Activated CD8-positive, alpha-beta memory T cell treated with anti-CD3 and anti-CD28 coated beads, Interleukin-2, amount 50 U/mL, for 48 hours (primary cell): ENCODE measurements around the gene MST1.

ENCODE experiments used
- DNase-seq: peaks from one replicate; pipeline ENCODE4 v3.0.0-alpha.2; 2020

Gene MST1

DNA sequence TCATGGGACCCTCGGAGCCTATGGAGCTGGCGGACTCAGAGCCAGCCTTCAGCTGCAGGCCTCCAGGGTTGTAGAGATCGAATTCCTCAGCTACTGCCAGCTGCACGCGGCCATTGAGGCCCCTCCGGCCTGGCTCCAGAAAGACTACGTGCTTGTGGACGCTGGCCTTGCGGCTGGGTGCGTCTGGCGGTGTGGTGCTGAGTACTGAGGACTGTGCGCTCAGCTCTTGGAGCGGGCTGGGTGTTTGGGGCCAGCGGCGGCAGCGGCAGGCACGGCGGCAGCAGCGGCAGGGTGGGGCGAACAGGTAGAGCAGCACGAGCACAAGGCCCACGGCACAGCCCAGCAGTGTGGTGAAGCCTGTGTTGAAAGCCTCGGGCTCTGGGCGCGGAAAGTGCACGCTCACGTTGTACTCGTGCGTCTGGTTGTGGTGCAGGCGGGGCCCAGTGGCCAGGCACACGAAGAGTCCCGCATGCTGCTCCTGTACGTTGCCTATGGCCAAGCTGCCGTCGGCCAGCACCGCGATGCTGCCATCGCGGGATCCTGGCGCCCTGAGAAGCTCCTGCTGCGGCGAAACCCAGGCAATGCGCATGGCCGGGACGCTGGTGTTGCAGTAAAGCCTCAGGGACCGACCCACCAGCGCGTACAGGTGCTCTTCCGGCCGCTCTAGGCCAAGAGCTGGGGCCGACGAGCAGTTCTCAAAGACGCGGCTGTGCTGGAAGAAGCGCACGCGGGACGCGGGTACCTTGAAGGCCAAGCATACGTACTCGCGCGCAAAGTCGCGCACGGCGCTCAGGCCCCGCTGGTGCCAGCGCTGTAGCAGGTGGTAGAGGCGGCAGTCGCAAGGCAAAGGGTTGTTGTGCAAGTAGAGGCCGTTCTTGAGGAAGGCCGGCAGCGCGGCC is 28.9 kb upstream of the MST1 start:
- no peak for DNase-seq

DNA sequence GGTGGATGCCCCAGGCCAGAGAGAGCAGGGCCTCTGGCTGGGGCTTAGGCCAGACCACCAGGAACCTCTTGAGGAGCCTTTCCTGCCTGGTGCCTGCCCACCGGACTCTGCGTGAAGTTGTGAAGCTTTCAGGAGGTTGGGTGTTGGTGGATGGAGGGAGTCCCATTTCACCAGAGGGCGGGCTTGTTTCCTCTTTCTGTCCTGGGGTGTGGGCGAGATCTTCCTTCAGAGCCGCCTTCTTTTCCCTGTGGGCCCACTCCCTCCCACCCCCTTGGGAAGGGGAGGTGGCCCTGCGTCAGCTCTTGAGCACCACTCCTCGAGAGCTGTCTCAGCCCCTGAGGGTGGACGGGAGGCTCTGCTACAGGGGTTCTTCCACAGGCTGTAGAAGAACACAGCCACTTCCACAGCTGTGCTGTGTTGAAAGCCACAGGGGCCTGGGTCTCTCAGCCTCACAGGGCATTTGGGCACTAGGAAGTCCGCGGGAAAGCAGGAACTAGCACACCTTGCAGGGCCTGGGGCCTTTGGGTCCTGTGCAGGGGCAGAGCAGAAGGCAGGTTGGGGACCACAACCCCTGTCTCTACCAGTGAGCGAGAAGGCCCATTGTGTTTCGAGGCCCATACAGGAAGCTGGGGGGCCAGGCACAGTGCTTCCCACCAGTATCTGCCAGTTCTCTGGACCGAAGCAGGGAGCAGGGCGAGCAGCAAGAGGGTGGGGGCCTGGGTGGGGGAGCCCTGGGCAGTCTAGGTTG is 28.1 kb upstream of the MST1 start:
- DNase-seq: no peak

DNA sequence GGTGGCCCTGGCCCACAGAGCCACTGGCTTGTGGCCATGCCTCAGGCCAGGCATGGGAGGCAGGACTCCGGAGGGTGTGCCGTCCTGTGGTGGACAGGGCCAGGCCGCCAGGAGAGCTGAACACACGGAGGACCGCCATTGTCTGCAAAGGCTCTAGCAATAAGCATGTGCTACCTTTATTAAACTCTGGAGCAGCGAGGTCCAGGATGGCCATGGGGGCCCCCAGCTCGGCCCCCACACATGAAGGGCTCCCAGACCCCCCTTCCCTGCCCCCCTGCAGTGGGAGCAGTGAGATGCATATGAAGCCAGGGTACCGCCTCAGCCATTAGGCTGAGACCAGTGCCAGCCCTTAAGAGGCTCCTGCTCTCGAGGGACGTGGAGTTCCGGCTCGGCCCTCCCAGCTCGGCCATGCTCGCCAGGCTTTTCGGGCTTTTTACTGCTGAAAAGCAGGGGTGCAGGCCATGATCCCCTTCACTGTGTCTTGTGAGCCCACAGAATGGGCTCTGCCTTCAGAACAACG is 27.5 kb upstream of the MST1 start:
- no peak for DNase-seq

DNA sequence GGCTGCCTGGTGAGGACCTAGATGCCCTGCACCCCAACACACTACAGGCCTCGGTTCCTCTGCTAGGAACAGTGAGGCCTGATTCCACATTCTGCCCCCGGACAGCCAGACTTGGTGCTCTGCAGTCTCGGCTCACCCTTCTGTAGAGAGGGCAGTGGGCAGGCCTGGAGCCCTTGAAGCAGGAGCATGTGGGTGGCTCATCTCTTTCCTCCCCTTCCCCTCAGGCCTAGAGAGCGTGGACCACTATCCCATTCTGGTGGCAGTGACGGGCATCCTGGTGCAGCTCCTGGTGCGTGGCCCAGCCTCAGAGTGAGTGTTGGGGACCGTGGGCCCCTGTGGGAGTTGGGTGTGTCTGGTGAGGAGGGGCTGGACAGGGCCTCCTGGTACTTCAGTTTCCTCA is 26.9 kb upstream of the MST1 start:
- no peak for DNase-seq

DNA sequence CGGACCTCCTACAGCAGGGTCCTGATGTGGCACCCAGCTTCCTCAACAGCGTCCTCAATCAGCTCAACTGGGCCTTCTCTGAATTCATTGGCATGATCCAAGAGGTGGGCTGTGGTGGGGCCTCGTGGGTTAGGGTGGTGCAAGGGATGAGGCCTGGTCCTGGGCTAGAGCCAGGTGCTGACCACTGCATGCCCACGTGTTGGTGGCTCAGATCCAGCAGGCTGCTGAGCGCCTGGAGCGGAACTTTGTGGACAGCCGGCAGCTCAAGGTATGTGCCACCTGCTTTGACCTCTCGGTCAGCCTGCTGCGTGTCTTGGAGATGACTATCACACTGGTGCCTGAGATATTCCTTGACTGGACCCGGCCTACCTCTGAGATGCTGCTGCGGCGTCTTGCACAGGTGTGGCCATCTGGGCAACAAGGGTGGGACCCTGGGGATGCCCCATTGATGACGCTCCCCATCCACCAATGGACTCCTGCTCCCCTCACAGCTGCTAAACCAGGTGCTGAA is 26.4 kb upstream of the MST1 start:
- no peak for DNase-seq

DNA sequence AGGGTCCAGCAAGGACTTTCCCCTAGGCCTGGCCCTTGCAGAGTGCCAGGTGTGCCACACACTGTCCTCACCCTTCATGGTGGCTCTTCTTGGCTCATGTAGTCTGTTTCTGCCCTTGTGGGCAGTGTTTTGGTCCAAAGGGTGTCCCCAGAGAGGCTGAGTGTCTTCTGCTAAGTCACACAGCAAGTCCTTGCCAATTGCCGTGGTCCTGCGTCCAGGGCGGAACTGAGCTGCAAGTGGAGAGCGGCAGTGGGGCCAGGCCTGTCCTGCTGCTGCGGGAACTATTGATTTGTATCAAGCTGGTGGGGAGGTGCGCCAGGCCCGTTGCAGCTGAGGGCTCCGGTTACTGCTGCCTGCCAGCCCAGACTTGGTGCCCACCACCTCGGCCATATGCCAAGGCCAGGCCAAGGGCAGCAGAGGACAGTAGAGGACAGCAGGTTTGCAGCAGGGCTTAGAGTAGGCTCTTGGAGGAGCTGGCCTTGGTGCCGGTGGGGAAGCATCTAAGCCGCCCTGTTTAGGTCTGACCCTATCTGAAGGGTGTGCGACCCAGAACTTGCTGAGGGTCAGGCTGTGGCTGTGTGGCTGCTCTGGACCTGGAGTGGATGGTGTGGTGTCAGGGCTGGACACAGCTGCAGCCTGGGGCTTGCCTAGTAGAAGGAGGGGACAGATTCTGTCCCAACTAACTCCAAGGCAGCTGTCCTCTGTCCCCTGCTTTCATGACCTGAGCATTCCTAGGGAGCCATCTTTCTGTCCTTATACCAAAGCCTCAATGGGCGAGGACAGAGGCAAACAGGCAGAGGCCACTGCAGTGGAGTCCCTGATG is 25.7 kb upstream of the MST1 start:
- no peak for DNase-seq

DNA sequence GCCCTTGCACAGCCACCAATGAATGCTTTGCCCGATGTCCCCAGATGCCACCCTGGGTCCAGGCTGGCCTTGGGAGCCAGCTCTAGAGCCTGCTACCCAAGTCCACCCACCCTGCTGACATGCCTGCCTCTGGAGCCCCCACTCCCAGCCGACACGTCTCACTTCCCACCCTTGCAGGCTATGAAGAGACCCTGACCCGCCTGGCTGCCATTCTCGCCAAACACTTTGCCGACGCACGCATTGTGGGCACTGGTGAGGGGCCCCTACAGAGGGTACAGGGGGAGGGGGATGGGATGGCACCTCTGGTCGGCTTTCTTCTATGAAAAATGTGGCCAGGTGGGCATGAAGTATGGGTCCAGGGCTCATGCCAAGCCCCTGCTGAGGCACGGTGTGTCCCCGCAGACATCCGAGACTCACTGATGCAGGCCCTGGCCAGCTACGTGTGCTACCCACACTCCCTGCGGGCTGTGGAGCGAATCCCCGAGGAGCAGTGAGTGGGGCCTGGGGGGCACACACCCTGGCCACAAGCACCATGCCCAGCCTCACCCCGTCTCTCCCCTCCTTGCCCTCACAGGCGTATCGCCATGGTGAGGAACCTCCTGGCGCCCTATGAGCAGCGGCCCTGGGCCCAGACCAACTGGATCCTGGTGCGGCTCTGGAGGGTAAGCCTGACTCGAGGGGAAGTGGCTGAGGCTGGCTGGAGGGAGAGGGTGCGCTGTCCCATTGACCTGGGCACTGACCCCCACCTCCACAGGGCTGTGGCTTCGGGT is 24.2 kb upstream of the MST1 start:
- DNase-seq: no peak

DNA sequence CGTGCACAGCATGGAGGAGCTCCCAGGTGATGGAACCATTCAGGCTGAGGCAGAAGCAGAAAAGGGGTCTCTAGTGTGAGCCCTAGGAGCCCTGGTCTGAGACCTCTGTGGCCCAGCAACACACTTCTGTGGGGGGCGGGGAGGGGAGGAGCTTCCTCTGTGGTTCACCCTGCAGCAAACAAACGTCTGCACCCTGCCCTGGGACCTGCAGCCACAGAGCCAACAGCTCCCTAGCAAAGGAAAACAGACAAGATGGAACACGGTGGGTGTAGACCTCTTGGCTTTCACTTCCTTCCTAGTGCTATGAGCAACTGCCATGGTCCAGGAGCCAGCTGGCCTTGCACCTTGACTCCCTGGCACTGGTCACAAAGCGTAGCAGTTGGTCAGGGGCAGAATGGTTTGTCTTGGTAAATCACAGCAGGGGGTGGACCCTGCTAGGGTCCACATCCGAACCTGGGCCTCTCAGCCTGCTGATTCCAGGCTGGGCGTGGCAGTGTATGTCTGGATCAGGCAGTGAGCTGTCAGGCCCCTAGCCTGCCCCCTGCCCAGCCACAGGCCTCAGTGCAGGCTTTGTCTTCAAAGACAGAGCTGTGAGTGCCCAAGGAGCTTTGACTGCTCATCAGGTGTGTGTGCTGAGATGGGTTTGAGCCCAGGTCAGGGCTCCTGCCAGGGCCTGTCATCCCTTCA is 23.5 kb upstream of the MST1 start:
- DNase-seq: no peak

DNA sequence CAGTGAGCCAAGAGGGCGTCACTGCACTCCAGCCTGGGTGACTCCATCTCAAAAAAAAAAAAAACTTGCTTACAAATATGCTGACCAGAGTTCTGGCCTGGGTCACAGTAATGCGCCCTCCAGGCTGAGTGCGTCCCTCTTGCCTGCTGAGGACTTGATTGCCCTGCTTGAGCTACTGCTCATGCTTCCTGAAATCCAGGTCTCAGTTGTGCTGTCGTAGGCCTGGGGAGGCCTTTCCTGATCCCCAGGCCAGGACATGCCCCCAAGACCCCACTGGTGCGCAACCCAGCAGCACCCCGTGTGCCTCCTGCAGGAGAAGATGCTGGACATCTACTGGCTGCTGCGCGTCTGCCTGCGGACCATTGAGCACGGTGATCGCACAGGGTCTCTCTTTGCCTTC is 22.9 kb upstream of the MST1 start:
- no peak for DNase-seq

DNA sequence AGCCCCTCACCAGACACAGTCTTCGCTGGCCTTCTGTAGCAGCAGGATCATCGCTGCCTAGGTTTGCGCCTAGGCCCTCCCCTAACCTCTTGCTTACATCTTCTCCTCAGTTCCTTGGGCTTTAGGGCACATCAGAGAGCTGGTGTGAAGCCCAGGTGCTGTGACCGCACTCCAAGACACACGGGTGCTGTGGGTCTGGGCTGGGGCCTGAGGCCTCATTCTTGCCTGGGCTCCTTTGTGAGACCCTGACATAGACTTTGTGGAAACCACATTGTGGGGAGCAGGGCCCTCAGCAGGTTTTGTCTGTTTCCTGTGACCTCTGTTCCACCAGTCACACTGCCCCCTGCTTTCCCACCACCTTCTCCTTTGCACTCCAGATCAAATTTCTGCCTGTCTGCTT is 22.2 kb upstream of the MST1 start:
- no peak for DNase-seq

DNA sequence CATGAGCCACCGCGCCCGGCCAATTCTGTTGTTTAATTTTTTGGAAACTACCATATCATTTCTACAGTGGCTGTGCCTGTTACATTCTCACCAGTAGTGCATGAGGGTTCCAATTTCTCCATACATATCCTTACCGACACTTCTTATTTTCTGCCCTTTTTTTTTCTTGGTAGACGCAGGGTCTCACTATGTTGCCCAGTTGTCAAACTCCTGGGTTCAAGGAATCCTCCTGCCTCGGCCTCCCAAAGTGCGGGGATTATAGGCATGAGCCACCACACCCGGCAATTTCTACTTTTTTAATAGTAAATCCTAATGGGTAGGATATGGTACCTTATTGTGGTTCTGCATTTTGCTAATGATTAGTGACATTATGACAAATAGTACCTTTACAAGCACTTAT is 20.6 kb upstream of the MST1 start:
- no peak for DNase-seq

DNA sequence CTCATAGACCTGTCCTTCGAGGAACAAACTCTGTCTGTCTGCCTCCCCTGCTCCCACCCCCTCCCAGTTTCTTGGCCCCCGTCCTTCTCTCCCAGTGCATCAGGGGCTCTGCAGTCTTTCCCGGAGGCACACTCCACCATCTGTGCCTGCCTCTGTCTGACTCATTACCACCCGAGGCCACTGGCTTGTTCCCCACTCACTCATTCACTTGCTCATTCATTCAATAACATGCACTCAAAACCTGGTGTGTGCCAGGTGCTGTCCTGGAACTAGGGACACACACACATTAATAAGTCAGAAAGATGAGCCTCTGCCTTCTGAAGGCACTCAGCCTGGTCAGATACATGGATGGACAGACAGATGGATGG is 17.8 kb upstream of the MST1 start:
- no peak for DNase-seq

DNA sequence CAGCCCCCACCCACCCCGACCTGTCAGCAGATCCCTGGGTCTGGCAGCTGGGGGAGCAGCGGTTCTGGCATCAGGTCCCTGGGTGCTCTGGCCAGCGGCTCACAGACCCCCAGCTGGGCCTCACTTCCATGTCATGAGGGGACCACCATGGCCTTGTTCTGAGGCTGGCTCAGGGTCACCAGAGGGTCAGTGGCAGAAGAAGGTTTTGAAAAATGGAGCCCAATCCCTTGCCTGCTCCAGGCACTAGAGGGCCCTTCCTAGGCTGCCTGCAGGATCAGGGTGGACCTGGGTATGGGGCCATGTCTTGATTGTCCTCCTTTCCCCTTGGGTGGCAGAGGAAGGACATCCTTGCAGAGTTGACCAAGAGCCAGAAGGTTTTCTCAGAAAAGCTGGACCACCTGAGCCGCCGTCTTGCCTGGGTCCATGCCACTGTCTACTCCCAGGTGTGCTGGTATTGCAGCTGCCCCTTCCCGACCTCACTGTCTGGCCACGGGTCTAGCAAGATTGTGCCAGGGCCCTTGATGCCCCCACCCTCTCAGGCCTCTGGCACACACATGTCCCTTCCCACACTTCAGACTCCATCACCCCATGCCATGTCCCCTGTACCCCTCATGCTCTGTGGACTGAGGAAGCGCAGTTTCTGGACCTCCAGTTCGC is 17.3 kb upstream of the MST1 start:
- DNase-seq: no peak

DNA sequence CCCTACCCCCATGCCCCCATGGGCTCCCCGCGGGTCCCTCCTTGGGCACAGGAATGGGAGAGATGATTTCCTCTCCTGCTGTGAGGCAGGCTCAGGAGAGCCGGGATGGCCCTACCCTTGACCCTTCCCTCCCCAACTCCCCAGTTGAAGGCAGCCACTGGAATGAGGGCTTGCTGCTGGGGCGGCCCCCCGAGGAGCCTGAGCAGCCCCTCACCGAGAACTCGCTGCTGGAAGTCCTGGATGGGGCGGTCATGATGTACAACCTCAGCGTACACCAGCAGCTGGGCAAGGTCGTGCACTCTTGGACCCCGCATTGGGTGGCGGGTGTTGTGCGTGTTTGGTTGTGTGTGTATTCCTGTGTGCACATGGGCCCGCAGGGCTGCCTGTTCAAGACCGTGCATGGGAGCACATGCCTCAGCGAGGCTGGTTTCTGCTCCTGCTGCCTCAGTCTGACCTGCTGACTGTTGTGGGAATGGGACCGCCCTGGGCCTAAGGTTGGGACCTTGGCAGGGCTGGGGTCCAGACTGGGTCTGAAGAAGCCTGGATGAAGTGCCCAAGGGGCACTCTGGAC is 16.2 kb upstream of the MST1 start:
- no peak for DNase-seq

DNA sequence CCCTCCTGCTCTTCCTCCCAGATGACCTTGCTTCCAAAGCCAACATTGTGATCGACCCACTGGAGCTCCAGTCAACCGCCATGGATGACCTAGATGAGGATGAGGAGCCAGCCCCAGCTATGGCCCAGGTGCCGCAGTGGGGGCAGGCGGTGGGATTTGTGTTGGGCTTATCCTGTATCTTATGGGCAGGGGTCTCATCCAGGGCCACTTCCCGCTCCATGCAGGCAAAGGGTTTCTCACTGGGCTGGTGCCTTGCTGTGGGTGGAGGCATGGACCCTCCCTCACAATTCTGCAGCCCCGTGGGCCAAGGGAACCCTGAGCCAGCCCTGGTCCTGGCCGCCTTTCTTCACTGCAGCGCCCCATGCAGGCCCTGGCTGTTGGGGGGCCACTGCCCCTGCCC is 15.4 kb upstream of the MST1 start:
- DNase-seq: no peak

DNA sequence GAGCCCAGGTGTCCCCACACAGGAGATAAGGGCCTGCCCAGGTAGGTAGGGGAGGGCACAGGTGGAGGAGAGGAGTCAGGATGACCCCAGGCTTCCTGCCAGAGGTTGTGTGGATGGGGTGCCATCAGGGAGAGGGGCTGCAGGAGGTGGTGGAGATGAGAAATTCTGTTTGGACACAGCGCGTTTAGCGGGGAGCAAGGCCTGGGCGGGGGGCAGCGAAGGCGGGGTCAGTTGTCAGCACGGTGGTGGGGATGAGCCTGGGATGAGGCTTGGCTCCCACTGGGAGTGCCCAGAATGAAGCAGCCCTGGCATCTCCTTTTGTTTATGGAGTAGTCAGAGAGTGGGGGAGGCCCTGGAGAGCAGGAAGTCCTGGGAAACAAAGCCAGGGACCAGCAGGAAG is 14.7 kb upstream of the MST1 start:
- DNase-seq: no peak

DNA sequence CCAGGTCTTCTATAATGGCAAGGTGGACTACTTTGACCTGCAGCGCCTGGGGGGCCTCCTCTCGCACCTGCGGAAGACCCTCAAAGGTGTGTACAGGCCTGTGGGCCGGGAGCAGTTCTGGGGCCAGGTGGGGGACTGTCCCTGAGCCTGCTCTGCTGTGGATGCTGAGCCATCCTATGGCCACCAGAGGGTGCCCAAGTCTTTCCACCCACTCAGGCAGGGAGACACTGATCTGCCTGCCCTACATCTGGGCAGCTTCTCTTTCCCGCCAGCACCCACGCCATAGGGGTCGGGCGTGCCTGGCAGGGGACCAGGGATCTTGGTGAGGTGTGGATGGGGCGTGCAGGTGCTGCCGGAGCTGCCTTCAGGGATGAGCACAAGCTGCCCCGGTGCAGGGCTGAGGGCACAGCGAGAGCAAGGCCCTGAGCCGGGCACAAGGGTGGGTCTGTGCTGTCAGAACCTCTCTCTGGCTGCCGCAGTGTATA is 14.2 kb upstream of the MST1 start:
- DNase-seq: peak; percentile 75

DNA sequence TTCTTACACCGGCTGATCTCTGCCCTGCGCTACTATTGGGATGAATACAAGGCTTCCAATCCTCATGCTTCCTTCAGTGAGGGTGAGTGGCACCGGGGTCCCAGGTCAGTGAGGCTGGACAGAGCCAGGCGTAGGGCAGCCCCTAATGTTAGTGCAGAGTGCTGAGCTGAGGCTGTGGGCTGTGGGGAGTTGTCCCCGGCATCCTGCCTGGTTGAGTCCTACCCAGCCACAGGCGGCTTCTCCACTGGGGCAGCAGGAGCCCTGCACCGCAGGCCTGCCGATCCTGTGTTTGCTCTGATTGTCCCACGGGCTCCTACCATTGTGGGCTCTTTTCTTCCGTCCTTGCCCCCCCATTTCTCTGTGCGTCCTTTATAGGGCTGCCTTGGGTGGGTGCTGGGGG is 13.4 kb upstream of the MST1 start:
- no peak for DNase-seq

DNA sequence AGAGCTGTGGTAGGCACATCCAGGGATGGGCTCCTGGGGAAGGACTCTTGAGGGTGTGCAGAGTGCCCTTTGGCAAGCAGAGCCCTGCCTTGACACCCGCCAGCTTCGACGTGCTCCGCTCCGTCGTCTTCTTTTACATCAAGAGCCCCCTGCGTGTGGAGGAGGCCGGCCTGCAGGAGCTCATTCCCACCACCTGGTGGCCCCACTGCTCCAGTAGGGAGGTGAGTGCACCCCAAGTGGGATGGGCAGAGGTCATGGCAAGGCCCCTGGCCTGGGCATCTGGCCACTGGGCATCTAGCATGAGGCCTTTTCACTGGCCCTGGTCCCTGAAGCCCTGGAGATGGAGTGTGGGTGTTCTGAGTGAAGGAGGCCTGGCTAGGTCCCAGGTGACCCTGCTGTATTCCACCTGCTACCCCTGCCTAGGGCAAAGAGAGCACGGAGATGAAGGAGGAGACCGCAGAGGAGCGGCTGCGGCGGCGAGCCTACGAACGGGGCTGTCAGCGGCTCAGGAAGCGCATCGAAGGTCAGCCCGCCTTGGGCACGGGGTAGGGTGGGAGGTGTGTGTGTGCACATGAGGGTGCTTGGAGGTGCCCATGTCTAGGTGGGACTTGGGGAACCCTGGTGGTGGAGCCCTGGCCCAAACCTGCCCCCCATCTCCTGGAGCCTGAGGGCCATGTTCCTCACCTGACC is 12.3 kb upstream of the MST1 start:
- no peak for DNase-seq
